HTR-8/SVneo (cell line): ENCODE results near the gene TRABD2B.

Source experiments
- DNase-seq: peaks from one replicate; pipeline ENCODE4 v3.0.0; 2011; ENCODE audit warnings: low spot score, mixed read lengths; ENCODE audit not compliant: insufficient read length
- FAIRE-seq: peaks from 2 replicates; lab custom pipeline; 2011; peaks lifted over from hg19 to GRCh38; lab: Jason Lieb, UNC

Gene TRABD2B

DNA sequence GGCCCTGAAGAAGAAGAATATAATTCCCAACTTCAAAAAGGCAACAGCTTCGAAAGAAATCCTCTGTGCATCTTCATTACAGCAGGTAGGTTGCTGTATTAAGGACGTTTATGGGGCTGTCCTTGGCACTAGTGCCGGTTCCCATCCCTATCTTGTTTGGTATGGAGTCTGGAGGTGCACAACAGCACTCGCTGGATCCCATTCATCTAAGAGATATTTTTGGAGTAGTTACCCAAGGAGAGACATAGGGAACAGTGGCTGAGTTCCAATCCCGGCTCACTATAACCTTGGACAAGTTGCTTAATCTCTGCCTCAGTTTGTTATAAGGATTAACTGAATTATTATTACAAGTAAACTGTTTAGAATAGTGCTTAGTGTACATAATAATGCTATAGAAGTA, 106.4 kb downstream of the TRABD2B start:
- no peak for DNase-seq

DNA sequence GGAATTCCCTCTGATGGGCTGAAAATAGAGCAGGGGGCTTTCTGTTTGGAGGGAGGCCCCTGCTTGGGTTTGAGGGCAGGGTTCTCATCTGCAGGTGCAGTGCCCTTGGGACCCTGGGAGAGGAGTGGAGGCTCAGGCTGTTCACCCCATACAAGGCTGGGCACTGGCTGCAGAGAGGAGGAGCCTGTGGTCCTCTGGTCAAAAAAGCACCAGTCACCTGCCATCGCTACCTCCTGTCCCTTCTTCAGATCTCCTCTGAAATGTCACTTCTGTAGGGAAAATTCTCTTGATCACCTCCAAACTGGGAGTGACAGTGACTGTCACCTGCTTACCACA, 108.9 kb downstream of the TRABD2B start:
- no peak for FAIRE-seq
- no peak for DNase-seq

More for the DNA sequence above, 106.4 kb downstream of the TRABD2B start:
- FAIRE-seq: no peak

DNA sequence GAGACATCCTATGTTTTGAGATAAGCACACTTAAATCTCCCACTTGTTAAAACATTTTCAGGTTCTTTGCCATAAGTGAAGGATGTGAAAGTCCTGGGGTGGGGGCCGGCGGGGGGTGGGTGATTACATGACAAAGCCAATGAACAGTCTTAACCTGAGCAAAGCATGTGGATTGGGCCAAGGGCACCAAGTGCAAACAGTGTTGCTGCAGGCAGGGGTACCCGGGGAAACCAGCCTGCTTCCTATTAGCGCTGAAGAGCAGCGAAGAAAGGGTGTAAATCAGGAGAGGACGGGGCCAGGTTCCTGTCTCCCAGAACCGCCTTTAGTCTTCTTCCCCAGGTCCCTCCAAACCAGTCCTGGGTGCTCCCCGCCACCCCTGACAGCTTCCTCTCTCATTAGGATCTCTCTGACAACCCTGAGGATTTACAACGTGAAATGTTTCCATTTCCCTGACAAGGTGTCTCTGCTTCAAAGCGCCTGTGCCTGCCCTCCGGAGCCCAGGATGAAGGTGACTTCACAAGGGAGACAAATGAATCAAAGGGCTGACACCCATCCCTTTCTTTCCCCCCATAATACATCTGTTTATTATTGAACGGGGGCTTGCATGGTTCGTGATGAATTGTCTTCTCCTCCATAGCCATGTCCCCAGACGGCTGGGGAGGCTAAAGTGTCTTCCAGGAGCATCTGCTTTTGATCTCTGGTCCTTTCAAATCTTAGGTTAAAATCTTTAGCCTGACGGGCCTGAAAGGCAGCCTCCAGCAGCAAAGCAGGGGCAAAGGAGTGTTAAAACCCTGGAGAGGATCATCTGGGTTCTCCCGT, 109.5 kb downstream of the TRABD2B start:
- DNase-seq (no peak), FAIRE-seq (no peak)

DNA sequence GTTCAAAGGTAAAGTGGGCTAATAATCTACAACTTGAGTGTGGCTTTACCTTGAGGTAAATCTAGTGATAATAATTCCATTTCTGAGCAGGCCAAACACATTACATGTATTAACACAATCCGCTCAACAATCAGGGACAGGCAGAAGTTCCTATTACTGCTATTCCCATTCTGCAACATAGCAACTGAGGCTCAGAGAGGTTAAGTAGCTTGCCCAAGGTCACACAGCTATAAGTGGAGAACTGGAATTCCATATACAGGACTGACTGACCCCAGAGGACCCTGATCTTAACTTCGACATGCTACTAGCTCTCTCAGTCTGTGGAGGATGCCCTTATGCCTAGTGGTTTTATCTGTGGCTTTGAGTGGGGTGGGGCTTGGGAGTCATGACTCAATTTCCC, 110.1 kb downstream of the TRABD2B start:
- no peak for FAIRE-seq
- DNase-seq: no peak

DNA sequence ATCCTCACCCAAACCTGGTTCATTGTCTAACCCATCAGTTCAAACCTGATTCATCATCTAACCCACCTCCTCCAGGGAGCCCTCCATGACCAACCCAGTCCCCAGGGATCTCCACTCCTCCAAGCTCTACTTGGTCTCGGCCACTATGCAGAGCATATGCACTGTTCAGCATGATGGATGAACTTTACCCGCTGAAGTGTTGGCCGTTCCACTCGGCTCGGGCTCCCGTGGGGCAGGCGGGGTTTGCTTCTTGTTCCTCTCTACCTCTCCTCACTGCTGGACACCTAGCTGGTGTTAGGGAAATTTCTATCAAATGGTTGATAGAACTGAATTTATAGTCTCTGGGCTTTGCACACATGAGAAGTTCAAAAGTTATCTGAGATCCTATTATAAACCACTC, 111.0 kb downstream of the TRABD2B start:
- FAIRE-seq: no peak

DNA sequence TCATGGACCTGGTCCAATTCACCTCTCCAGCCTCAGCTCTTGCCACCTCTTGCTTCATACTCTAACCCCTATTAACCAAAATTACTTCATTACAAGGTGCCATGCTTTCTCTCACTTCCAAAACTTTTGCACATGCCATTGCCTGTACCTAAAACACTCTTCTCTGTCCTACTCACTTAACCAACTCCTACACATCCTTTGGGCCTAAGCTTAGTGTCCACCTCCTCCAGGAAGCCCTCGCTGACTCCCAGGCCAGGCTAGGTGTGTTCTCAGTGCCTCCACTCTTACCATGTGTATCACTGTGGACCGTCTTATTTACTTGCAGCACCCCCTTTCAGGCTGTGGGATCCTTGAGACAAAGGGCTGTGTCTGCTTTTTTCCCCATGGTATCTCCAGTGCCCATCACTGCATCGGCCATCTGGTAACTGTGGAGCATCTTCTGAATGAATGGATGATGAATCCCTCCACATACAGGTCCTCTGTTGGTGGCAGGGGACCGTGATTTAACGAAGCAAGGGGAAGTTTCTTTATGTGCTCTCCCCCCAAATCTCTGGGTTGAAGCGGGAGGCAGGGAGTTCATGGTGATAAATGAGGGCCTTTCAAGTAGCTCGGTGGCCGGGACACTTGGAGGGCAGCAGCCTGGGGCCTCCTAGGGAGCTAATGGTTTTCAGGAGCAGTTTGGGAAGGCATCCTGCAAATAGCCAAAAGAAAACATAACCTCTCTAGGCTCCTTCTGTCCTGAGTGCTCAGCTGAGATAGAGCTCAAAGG, 111.9 kb downstream of the TRABD2B start:
- FAIRE-seq (no peak), DNase-seq (no peak)

More for the DNA sequence above, 111.0 kb downstream of the TRABD2B start:
- DNase-seq: no peak

DNA sequence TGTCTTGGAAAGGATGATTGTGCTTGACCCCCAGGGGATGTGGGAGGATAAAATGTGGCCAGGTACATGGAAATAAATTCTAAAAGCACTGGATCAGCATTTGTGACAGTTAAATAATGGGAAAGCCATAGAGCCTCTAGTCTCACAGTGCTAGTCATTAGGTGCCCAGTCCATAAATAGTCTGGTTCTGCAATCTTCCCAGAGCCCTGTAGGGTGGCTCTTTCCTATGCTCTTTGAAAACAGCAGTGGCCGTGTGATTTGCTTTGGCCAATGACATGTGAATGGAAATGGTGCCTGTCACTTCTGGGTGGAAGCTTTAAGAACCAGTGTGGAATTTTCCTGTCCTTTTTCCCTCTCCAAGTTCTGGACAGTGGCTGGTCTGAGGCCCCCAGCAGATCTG, 113.2 kb downstream of the TRABD2B start:
- DNase-seq (no peak), FAIRE-seq (no peak)

DNA sequence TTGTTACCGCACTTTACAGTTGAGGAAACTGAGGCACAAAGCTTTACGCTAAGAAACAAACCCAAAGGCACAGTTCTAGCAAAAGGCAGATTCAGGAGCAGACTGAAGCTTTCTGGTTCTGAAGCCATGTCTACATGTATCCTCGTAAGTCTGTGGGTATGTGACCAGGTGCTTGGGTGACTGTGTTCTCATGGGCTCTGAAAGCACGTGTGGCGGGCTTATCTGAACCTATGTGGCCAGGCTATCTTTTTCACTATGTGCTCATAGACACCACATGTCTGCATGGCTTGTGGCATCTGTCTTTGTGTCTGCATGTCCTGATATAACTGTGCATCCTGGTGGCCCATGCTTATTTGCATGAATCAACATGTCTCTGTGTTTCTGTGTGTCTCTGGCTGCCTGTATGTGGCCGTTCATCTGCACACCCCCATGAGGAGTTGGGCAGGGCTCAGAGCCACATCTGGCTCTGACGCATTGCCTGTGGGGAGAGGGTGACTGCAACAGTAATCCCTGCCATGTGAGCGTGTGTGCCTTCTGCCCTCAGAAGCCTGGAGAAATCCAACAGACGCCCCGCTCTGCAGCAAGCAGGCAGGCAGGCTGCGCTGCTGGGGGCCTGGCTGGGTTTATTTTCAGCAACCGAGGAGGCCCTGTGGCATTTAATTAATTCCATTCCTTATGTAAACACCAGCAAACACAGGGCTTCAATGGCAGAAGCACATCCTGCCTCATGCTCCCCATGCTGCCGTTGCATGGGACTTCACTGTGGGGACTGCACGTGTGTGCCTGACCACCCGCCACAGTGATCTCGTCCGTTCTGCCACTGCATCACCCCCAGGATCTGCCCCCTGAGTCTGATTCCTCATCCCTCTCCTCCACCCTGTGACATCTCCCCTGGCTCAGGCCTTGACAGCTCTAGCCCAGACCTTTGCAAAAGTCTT, 115.4 kb downstream of the TRABD2B start:
- no peak for FAIRE-seq
- no peak for DNase-seq

DNA sequence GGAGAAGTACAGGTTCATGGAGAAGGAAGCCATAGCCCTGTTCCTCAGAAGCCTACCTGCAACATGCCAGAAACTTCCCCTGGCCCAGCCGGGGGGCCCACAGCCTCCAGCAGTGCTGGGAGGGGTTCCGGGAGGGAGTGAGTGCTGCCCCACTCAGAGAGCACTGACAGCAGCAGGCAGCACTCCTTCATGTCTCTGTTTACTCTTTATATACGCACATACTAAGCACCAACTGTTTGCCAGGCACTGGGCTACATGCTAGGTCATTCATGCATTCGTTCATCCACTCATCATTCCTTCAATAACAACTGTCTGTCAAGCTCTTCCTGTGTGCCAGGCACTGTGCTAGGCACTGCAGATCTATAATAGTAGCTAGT, 120.6 kb downstream of the TRABD2B start:
- no peak for DNase-seq
- no peak for FAIRE-seq

DNA sequence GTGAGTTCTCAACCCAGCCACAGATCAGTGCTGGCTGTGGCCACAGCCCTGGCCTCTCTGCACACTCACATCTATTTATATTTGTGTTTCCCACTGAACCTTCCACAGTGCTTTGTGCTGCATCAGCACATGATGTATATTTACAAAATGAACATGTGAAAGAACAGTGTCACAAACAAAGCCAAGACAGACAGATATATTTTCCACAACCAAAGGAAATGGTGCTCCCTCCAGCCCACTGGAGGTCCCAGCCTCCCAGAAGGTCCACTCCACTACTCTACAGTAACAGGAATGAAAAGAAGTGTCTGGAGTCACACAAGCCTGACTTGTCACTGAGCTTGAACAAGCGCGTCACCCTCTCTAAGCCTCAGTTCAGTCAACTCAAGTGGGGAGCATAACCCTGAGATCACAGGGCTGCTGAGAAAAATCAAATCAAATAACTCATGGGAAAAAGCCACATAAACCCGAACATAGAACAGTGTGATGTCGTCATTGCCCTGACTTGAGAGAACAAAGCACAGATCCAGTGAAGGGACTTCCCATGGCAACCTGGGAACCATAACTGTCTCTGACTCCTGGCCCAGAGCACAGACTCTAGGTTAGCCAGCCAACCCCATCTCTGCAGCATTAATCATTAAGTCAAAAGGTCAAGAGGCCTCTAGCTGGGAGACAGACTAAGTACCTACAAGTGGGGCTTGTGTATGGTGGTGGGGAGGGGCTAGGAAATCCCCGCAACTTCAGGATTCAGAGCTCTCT, 121.2 kb downstream of the TRABD2B start:
- no peak for FAIRE-seq

DNA sequence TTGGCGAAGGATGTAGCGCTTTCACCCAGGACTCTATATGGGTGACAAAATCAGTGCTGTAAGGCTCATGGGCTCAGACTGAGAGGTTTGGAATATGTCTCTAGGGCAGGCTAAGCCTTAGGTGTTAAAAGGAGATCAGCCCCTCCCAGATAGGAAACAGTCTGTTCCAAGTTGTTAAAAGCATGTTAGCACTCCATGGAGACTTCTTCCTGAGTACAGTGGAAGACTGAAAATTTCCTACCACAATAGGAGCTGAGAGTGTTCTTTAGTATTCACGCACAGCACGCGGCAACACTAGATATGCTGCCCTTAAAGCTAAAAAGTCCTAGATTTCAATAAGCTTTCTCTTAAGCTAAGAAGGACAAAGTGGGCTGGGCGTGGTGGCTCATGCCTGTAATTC, 122.1 kb downstream of the TRABD2B start:
- no peak for DNase-seq
- no peak for FAIRE-seq

More for the DNA sequence above, 121.2 kb downstream of the TRABD2B start:
- DNase-seq: no peak

DNA sequence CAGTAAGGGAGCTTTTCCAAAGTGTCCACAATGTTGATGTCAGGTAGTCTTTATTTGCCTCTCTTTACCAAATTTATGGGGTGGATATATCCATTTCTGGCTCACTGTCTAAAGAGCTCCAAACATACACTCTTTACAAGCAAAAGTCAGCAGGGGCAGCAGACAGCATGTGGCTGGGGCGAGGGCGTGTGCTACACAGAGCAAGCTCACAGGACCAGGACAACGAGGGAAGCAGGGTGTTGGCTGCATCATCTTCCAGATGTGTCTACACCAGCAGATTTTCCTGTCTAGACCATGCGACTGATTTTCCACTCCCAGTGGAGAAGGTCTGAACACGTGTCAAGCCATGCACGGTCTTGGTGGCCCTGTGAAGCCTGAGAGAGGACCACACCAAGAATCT, 123.8 kb downstream of the TRABD2B start:
- no peak for FAIRE-seq
- no peak for DNase-seq

DNA sequence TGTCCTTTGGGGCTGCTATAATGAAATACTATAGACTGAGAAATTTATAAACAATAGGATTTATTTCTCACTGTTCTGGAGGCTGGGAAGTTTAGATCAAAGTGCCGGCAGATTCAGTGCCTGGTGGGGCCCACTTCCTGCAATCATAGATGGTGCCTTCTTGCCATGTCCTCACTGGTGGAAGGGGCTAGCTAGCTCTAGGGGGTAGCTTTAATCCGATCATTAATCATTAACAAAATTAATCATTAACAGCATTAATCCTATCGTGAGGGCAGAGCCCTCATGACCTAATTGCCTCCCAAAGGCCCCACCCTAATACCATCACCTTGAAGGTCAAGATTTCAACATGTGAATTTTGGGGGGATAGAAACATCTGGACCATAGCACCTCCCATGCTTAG, 124.3 kb downstream of the TRABD2B start:
- no peak for DNase-seq
- FAIRE-seq: no peak

DNA sequence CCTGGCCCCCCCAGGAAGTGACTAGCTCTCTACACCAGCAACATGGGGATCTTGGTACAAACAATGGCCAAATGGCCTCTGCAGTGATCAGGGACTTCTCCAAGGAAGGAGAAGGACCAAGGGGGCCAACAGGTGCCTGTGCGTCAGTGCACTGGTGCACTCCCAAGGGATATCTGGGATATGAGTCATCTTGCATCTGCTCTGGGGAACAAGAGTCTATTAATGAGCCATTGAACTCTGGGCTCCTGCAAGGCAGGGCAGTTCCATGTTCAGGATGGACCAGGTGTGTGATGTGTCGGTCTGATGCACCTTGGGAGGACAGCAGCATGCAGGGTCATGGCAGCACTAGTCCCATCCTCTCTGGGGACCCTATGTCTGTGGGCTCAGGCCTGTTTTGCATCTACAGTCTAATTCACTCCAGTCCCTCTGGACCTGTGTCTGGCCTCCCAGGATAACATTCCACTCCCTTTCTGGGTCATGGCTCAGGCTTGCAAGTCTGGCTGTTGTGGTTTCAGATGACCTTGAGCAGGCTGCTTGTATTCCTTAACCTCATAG, 125.3 kb downstream of the TRABD2B start:
- peak; percentile 13 for DNase-seq
- no peak for FAIRE-seq

DNA sequence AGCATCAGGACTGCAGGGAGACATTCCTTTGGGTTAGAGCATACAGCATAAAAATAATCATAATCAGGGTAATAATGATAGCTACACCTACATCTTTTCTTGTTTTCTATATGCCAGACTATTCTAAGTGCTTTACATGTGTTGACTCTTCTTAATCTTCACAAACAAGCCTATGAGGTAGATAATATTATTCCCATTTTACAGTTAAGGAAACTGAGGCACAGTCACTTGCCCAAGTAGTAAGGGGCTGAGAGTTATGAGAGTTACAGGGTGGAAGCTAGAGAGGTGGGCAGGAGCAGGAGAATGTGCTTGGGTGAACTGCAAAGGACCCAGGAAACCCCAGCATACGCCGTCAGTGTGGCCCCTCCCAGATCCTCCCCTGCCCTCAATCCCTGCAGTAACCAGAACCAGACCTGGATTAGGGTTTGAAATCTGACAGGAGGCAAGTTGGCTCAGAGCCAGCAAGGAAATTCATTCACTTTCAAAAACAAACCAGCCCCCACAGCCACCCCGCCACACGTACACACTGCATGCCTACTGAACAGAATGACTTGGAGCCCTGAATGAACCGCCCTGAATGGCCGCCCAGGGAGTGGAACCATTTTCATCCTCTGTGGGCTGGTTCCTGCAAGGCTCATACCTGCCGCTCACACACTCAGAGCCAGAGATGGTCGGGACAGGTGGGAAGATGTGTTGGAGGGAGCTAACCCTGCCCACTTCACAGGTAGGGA, 126.1 kb downstream of the TRABD2B start:
- no peak for FAIRE-seq

DNA sequence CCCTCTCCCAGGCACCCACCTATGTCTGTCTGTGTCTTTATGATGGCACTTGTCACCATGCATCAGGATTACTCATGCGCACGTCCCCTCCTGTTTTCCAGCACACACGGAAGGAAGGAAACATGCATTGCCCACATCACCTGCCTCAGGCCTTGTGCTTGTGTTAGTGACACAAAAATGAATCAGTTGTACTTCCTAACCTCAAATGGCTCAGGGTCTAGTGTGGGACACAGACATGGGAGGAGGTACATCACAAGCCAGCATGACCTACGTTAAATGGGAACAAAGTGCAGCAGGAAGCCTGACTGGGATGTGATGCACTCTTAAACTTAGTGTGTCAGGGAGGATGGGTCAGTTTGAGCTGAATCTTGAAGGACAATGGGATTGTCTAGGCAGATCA, 126.7 kb downstream of the TRABD2B start:
- DNase-seq (no peak), FAIRE-seq (no peak)

More for the DNA sequence above, 126.1 kb downstream of the TRABD2B start:
- DNase-seq: no peak

DNA sequence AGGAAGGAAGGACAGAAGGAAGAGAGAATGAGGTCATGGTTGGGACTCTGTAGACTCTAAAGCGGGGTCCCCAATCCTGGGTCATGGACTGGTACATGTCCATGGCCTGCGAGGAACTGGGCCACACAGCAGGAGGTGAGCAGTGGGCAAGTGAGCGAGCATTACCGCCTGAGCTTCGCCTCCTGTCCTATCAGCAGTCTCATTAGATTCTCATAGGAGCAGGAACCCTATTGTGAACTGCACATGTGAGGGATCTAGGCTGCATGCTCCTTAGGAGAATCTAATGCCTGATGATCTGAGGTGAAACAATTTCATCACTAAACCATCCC, 128.9 kb downstream of the TRABD2B start:
- FAIRE-seq (no peak), DNase-seq (no peak)

DNA sequence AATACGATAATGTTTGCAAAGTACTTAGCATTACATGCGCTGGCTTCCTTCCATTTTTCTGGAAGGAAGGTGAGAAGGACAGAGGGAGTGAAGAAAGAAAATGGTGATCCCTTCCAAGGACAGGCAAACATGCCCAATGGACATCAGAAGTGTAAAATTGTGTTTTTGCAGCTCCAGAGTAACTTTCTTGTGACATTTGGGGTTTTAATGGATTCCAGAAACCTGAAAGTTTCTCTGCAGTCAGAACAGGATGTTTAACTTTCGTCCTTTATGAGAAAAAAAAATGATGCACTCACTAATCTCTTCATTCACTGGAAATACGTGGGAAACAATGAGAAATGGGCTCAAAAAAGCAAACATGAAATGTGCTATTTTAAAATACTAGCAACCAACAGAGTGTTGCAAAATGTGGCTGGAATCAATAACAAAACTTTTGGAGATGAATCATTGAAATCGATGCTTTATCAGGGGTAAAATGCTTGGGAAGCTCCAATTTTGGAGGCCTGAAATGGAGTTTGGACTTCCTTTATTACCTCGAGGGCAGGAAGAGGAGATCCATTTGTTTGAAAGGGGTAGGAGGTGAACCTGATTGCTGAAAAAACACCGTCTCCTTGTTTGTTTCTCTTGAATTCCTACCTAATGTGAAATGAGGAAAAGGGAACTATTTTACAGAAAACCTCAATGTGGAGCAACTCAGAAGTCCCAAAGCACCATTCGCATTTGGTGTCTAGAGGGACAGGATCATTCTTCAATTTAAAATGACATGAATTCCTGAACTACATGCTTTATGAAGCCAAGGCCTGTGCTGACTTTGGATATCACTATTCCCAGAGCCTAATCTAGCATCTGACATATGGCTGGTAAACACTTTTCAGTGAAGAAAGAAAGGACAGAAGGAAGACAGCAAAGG, 129.5 kb downstream of the TRABD2B start:
- FAIRE-seq (no peak), DNase-seq (no peak)
